Endothelial cell of umbilical vein (primary cell): Measurements from ENCODE around the gene UNKL. TPM values are rescaled to one million over a fixed set of nuclear protein-coding genes. Genes with fewer than 3 reads are reported as not detected.

ENCODE experiments used
- BruUV-seq: library from RNA; stranded (reverse); fragments of 400-500 nt; replicated peaks from 2 replicates; lab custom pipeline; 2021; lab: Mats Ljungman, UMichigan
- CTCF ChIA-PET: fragments of 300-600, 350-600 bp; sonication (Branson Sonifier 250); formaldehyde crosslinking; loops from one replicate; lab custom pipeline; 2021; ENCODE audit warnings: antibody characterized with exemption, inconsistent platforms; lab: Charles Lee
- POLR2A ChIA-PET: fragments of 300-600, 350-600 bp; sonication (Branson Sonifier 250); formaldehyde crosslinking; loops from one replicate; lab custom pipeline; 2021; ENCODE audit warnings: antibody characterized with exemption, inconsistent platforms; lab: Charles Lee
- DNase-seq: peaks from one replicate; pipeline ENCODE4 v3.0.0-alpha.2; 2011; ENCODE audit warnings: low read depth, low spot score
- FAIRE-seq: peaks from 2 replicates; lab custom pipeline; 2011; peaks lifted over from hg19 to GRCh38; lab: Jason Lieb, UNC
- H2AFZ ChIP-seq: 2 replicates; pipeline ENCODE4 v1.6.0; 2012; ENCODE audit warnings: low read depth, low read length, control low read depth, inconsistent platforms
- H3K27ac ChIP-seq: 2 replicates; pipeline ENCODE4 v1.5.1; 2011; ENCODE audit warnings: low read depth, mild to moderate bottlenecking, control low read depth, low read length, moderate library complexity; ENCODE audit not compliant: insufficient read depth
- H3K27me3 ChIP-seq, 2 experiments: 2 replicates each; pipeline versions ENCODE4 v1.6.0 to v1.6.1; 2011; ENCODE audit warnings: low read length in 2 of 2, mixed read lengths in 1 of 2; ENCODE audit not compliant: control insufficient read depth in 2 of 2, insufficient read depth in 2 of 2
- H3K36me3 ChIP-seq, 2 experiments: 2 replicates in 1 of 2; 3 replicates in 1 of 2; pipeline ENCODE4 v1.5.1; 2011; ENCODE audit warnings: low read length in 2 of 2, mild to moderate bottlenecking in 1 of 2, moderate library complexity in 1 of 2; ENCODE audit not compliant: control insufficient read depth in 2 of 2, insufficient read depth in 2 of 2; ENCODE audit errors: extremely low read depth in 1 of 2
- H3K4me1 ChIP-seq: 3 replicates; pipeline ENCODE4 v1.5.1; 2011; ENCODE audit warnings: mild to moderate bottlenecking, low read length; ENCODE audit not compliant: control insufficient read depth, insufficient read depth; ENCODE audit errors: extremely low read depth
- H3K4me2 ChIP-seq: 2 replicates; pipeline ENCODE4 v1.6.1; 2011; ENCODE audit warnings: low read length, control low read depth, mixed read lengths; ENCODE audit not compliant: insufficient read depth
- H3K4me3 ChIP-seq, 3 experiments: fragments of 200-600 bp in 1 of 3; sonication (generic), shearing (Covaris generic) in 1 of 3; replicated peaks in 1 of 3; 2 replicates each; pipeline ENCODE4 v1.5.1; 2011 to 2016; ENCODE audit warnings: control low read depth in 3 of 3, low read length in 3 of 3, mild to moderate bottlenecking in 2 of 3, inconsistent platforms in 1 of 3, low read depth in 1 of 3, moderate library complexity in 1 of 3; ENCODE audit not compliant: insufficient read depth in 1 of 3
- H3K79me2 ChIP-seq: 2 replicates; pipeline ENCODE4 v1.6.0; 2012; ENCODE audit warnings: low read length, inconsistent platforms; ENCODE audit not compliant: control insufficient read depth, insufficient read depth
- H3K9ac ChIP-seq: replicated peaks from 2 replicates; pipeline ENCODE3; 2011; ENCODE audit warnings: low read length, control low read depth; ENCODE audit not compliant: insufficient read depth; ENCODE audit errors: extremely low read depth
- H3K9me1 ChIP-seq: replicated peaks from 3 replicates; pipeline ENCODE4 v1.6.0; 2011; ENCODE audit warnings: mild to moderate bottlenecking, low read length; ENCODE audit not compliant: control insufficient read depth, insufficient read depth; ENCODE audit errors: extremely low read depth
- H3K9me3 ChIP-seq: replicated peaks from 2 replicates; pipeline ENCODE4 v1.5.1; 2012; ENCODE audit warnings: low read length, inconsistent platforms; ENCODE audit not compliant: control insufficient read depth, insufficient read depth
- H4K20me1 ChIP-seq: replicated peaks from 2 replicates; pipeline ENCODE3; 2011; ENCODE audit warnings: mild to moderate bottlenecking, low read length; ENCODE audit not compliant: control insufficient read depth, insufficient read depth; ENCODE audit errors: extremely low read depth
- EZH2 ChIP-seq: IDR thresholded peaks from 2 replicates; pipeline ENCODE4 v1.6.1; 2012; ENCODE audit warnings: borderline replicate concordance, low read depth, mild to moderate bottlenecking, moderate library complexity, low read length, inconsistent platforms; ENCODE audit not compliant: severe bottlenecking
- FOS ChIP-seq: IDR thresholded peaks from 2 replicates; pipeline ENCODE4 v1.6.1; 2011; ENCODE audit warnings: mild to moderate bottlenecking, low read length, moderate library complexity, borderline replicate concordance; ENCODE audit not compliant: insufficient read depth
- GATA2 ChIP-seq: IDR thresholded peaks from 2 replicates; pipeline ENCODE4 v1.7.0; 2011; ENCODE audit warnings: low read depth, mild to moderate bottlenecking, moderate library complexity, mixed read lengths, low read length; ENCODE audit not compliant: insufficient read length, insufficient read depth
- JUN ChIP-seq: IDR thresholded peaks from 2 replicates; pipeline ENCODE4 v1.6.1; 2011; ENCODE audit warnings: borderline replicate concordance, low read depth; ENCODE audit not compliant: insufficient read length, insufficient read depth
- MYC ChIP-seq: IDR thresholded peaks from one replicate; pipeline ENCODE4 v1.6.1; 2011; ENCODE audit warnings: mild to moderate bottlenecking, low read depth, low read length
- POLR2A ChIP-seq: IDR thresholded peaks from 2 replicates; pipeline ENCODE4 v1.6.1; 2012; ENCODE audit warnings: low read depth, mild to moderate bottlenecking, control low read depth, low read length
- POLR2AphosphoS5 ChIP-seq: IDR thresholded peaks from 2 replicates; pipeline ENCODE4 v1.6.1; 2012; ENCODE audit warnings: low read depth, mild to moderate bottlenecking, control low read depth, low read length, moderate library complexity; ENCODE audit not compliant: insufficient read depth
- dilution Hi-C: fragments of 300-500 bp; cut with MboI; formaldehyde crosslinking; loops from one replicate; pipeline ENCODE4 v1.15.0; 2019; ENCODE audit warnings: low sequenced_read_pairs; ENCODE audit not compliant: extremely low pct_ligation_motif_present
- intact Hi-C: fragments of 100-400 bp; cut with micrococcal nuclease; formaldehyde crosslinking; loops from one replicate; pipeline ENCODE4 v1.10.0; 2022
- polyA plus RNA-seq, 4 experiments: library from polyadenylated mRNA; depleted of rRNA in 3 of 4; stranded (reverse) in 3 of 4; unstranded in 1 of 4; fragments of >200 nt; gene quantifications; 2 replicates each; pipeline versions ENCODE4 v1.2.1 to v1.2.3, GENCODE V29; 2011 to 2012; ENCODE audit warnings: missing spikeins in 1 of 4
- total RNA-seq: library from RNA; stranded (reverse); gene quantifications from 2 replicates; pipeline ENCODE4 v1.2.3, GENCODE V29; 2021
- TF ChIP-seq, protein P1 (sequence below): IDR thresholded peaks from 2 replicates; pipeline ENCODE4 v1.6.1; 2011; ENCODE audit not compliant: insufficient read depth, insufficient read length
- TF ChIP-seq, protein P2 (sequence below), 2 donors: IDR thresholded peaks; 1 replicate in 1 of 2; 2 replicates in 1 of 2; pipeline ENCODE4 v1.5.1; 2011; ENCODE audit warnings: low read length in 2 of 2, mild to moderate bottlenecking in 2 of 2, moderate library complexity in 2 of 2, control low read depth in 1 of 2, inconsistent platforms in 1 of 2, low read depth in 1 of 2; ENCODE audit not compliant: insufficient read depth in 1 of 2; ENCODE audit errors: extremely low read depth in 1 of 2

Gene UNKL
- total and polyA plus RNA-seq, 2 donors (not counting 3 experiments of a cell fraction or from before 2014, with no cell fraction given): 17.1 to 32.8 TPM

DNA sequence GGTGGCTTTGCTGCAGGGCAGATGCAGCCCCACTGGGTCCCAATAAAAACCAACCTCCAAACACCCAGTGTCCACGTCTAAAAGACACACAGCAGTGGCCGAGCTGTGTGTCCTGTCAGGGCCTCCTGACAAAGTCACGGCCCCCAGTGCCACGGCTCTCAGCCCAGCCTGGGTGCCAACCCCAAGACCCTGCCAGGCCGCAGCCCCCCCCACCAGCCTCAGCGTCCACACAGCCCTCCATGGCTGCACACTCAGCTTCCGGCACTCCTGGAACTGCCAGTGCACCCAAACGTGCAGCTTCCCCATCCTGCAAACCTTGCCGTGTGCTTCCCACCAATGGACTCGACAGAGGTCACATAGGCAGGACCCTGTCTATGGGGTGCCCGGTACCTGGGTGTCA is 33.5 kb upstream of the UNKL start:
- Histone ChIP-seq H3K9ac (no peak overlapping the region), H3K79me2 (no peaks in the 10 kb centered on the region), H3K4me2 (no peak overlapping the region), H3K9me1 (no peaks in the 10 kb centered on the region), H3K27me3 (no peaks in the 10 kb centered on the region), H3K9me3 (no peaks in the 10 kb centered on the region), H2AFZ (no peak overlapping the region), H3K4me3 (no peak overlapping the region), H4K20me1 (no peaks in the 10 kb centered on the region), H3K27ac (no peak overlapping the region), H3K36me3 (peaks cover 0 to 32% of the 10 kb centered on the region in 2 experiments), H3K4me1 (no peaks in the 10 kb centered on the region)
- FAIRE-seq (no peak), DNase-seq (no peak)
- intact Hi-C loops: no loop called here
- CTCF ChIA-PET: no interaction called here
- BruUV-seq: no TSS peak
- TF ChIP-seq GATA2: no peak
- TF ChIP-seq POLR2AphosphoS5: no peak
- no peak for TF ChIP-seq FOS
- no peak for TF ChIP-seq EZH2
- no peak for TF ChIP-seq JUN
- no peak for TF ChIP-seq MYC
- no peak for TF ChIP-seq POLR2A
- TF ChIP-seq, protein P1, sequence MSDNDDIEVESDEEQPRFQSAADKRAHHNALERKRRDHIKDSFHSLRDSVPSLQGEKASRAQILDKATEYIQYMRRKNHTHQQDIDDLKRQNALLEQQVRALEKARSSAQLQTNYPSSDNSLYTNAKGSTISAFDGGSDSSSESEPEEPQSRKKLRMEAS: no peak
- TF ChIP-seq, protein P2, sequence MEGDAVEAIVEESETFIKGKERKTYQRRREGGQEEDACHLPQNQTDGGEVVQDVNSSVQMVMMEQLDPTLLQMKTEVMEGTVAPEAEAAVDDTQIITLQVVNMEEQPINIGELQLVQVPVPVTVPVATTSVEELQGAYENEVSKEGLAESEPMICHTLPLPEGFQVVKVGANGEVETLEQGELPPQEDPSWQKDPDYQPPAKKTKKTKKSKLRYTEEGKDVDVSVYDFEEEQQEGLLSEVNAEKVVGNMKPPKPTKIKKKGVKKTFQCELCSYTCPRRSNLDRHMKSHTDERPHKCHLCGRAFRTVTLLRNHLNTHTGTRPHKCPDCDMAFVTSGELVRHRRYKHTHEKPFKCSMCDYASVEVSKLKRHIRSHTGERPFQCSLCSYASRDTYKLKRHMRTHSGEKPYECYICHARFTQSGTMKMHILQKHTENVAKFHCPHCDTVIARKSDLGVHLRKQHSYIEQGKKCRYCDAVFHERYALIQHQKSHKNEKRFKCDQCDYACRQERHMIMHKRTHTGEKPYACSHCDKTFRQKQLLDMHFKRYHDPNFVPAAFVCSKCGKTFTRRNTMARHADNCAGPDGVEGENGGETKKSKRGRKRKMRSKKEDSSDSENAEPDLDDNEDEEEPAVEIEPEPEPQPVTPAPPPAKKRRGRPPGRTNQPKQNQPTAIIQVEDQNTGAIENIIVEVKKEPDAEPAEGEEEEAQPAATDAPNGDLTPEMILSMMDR (IDR thresholded peaks at IDR 0.05; ENCODE audit: extremely low read depth in 1 of 2, insufficient read depth in 1 of 2, low read depth in 1 of 2, low read length in 2 of 2): no peak
- dilution Hi-C loops: no loop called here
- POLR2A ChIA-PET: no interaction called here
